ENCODE data around the gene ANO9.
"Not testable (repeated sequence)": the region's sequence is repeated elsewhere in the genome, so short reads cannot be mapped to it uniquely, and the experiment has no call there.

- not testable (repeated sequence) for TF ChIP-seq CTCF (conservative IDR thresholded peaks at IDR 0.05; ENCODE audit: low read depth, low read length); EZH2 (IDR thresholded peaks at IDR 0.05; ENCODE audit: borderline replicate concordance, low read depth, low read length, poor library complexity, severe bottlenecking)
These were observed 27.3 kb upstream of the ANO9 start for GRCh38 chr11:469026-469683.
